HG02571 (cell line): ENCODE data around the gene DYRK4.
A peak's percentile ranks its signal among the peaks of the same experiment; 100 is the strongest.

Experiments
- ATAC-seq: cut with Tn5 transposase; IDR thresholded peaks from one replicate; pipeline ENCODE4 v1.9.1; 2021; ENCODE audit warnings: mild to moderate bottlenecking, moderate library complexity; ENCODE audit not compliant: unreplicated experiment

Gene DYRK4

DNA sequence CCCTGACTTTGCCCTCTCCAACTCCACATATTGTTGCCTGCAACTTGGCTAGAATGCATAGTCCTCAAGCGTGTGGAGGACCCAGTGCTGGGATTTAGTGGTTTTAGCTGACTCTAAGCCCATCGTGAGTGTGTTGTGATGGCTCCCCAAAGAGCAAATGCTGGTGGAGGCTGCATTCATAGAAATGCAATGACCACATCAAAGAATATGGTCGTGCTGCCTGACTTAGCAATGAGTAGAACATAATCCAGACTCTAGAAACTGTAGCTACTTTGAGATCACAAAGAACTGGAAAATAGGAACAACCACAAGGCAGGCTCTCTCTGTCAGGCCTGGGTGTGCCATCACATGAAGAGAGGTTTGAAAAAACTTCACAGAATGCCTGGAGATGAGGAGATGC, 1.3 kb downstream of the DYRK4 start:
- no peak for ATAC-seq

DNA sequence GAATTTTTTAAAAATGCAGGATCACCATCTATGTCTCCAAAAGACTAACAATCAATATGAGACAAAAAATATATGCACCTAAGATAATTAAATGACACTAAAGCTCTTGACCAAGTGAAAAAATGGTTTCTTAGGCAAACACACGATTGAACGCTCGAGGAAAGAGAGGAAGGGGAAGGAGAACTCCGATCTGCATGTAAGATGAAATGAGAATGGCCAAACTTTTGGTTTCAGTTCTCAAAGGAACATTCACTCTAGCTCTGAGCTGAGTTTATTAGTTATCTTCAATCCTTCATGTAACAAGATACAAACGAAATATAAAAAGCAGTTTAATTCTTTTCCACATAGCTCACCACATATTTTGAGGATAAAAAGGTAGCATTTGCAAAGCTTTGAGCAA, 2.8 kb downstream of the DYRK4 start:
- ATAC-seq, result no peak

DNA sequence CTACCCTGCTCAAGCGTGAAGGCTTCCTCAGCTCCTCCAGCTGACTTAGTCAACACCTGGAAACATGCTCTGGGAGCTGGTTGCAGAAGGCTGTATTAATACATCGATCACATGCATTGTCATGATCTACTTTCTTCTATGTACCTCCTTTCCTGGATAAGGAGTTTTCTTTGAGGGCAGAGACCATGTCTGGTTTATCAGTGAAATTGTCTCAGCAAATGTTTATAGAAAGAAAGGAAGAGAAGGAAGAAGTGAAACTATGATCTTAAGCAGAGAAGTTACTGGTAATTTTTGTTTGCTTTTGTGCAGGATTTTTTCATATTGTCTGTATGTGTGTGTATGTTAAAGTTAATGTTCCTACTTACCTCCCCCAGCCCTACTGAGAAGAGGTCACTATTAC, 4.5 kb downstream of the DYRK4 start:
- no peak for ATAC-seq

DNA sequence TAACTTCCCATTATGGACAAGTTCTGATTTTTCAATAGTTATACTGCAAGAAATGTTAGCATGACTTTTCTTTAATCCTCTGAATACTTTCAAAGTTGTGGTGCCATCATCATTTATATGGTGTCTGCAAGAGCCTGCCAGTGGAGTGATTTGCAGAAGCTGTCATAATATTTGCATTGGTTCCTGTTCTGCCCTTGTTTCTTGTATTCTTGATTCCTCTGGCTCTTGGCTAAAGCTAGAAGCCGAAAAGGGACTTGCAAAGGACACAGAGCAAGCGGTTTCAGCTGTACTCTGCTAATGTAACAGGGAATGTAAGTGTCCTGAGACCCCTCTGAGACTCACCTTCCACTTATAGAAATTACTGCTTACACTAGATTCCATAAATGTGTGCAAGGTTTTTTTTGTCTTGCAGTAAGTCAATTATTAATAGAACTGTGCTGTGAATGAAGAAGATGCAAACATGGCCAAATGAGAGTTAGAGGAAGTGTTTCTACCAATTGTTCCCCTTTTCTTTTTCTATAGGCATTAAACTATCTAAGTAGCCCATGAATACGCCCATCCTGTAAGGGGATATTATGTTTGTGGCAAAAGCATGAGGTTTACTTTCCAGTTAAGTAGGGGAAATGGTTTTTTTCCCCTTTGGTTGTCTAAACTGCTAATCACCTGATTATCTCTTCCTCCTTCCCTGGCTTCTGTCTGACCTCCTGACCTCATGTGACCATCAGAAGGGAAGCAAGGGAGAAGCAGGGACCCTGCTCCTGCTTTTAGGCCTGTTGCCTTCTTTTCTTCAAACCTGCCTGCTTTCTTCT, 5.3 kb downstream of the DYRK4 start:
- ATAC-seq, result no peak

DNA sequence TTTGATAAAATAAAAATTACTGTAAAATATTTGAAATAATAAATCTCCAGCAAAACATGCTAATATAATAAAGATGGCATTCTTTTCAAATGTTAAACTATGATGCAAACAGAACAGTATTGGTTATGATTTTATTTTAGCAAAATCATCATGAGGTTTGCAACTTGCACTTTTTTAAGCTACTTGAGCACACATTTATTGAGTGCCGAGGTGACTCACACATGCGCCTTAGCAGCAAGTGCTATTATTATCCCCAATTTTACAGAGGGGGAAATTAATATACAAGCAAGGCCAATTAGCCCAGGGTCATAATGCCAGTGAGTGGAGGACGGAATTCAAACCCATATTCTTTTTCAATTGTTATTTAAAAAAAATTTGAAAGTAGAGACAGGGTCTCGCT, 7.3 kb downstream of the DYRK4 start:
- ATAC-seq, result no peak

DNA sequence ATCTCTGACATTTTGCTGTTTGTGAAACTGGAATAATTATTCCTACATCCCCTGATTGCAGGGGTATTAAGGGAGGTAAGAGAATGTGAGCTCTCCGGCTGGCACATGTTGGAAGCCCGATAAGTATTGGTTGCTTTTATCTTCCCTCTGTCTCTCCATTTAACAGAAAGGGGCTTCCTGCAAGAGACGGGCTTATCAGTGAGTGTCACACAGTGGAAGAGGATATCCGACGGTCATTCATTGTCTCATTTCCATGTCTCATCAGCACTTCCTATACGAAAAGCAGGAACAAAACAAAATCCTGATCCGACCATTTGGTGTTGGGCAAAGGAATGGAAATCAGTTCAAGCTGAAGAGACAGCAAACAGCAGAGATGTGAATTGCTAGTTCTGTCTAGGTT, 10.7 kb downstream of the DYRK4 start:
- no peak for ATAC-seq

DNA sequence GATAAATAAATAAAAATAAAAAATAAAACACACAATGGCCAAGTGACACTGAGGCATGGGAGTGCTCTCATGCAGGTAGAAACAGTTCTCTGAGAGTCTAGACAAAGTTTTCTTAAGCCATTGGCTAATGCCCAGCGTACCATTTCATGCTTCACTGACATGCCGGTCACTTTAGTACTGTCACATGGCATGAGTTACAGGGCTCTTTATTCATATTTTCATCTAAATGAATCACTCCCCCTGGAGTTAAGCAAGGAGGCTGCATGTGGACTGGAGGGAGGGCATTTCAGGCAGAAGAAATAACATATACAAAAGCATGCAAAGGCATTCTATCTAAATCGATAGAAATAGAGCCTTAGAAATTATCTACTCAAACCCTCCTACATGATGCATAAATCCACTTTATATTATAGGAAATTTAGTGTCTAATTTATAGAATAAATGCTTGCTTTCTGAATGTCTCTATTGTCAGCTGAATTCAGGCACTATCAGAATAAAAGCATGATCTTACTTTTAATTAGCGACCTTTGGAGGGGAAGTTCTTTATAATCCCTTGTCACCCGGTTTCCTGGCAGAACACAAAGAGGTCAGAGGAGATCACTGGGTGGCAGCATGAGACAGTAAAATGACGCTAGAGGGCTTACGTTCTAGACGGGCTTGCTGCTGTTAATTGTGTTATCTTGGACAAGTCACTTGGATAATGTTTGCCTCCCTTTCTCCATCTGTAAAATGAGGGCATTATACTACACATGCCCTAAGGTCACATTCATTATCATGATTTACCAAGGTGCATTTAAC, 17.5 kb downstream of the DYRK4 start:
- no peak for ATAC-seq

DNA sequence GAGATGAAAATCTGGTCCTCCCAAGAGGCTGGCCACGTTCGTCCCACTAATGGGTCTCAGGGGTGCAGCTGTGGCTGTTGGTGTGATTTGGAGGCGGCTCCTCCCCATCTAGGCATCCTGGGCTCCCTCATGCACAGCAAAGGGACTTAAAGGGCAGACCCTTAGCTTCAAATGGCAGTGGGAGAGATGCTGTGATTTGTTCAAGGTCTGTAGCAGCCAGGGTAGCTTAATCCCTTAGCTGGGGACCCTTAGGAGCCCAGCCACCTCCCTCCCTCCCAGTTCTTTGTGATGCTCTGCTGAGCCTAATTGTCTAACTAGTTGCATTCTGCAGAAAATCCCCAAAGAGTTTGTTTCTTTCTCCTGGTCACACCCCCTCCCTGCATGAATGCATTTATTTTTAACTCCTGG, 18.3 kb downstream of the DYRK4 start:
- no peak for ATAC-seq

DNA sequence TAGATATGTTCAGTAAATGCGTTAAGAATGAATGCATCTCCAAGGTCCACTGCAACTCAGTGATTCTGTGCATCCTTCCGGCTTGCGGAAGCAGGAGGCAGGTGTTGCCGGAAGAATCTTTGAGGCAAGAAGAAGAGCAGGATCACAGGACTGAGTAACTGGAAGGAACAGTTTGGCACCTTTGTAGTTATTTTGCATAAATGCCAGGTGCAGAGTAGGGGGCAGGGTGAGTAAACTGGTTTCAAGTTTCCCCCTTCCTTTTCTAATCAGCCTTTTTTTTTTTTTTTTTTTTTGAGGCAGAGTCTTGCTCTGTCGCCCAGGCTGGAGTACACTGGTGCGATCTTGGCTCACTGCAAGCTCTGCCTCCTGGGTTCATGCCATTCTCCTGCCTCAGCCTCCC, 22.3 kb downstream of the DYRK4 start:
- no peak for ATAC-seq

DNA sequence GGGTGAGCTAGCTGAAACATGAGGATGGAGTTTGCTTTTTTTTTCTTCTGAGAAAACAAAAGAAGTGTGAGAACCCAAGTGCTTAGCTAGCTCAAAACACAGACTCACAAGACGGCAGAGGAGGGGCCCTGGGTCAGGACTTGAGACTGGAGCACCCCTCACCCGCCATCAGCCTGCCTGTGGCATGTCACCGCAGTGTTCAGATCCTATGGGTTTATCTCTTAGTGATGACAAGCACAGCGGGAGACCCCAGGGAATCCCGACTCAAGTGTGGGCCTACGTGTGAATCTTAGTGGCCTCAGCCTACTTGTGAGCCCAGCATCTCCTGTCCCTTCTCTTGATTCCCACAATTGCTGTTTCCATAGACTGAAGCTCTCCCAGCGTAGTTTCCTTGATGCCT, 22.9 kb downstream of the DYRK4 start:
- no peak for ATAC-seq

DNA sequence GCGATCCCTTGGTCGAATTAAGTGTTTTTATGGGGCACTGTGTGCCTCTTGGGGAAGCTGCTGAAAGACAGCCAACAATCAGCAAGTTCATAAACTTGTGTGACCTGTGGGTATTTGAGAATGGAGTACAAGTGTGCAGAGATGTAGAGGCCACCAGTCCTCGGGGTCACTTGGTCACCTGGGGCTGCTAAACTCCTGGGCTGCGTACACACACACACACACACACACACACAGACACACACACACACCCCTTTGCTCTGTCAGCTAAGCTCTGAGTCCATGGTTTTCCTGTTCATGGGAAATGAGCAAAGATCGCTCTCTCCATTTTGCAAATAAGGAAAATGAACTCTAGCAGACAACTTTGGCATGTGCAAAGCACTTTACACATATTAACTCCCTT, 24.5 kb downstream of the DYRK4 start:
- ATAC-seq, result no peak

DNA sequence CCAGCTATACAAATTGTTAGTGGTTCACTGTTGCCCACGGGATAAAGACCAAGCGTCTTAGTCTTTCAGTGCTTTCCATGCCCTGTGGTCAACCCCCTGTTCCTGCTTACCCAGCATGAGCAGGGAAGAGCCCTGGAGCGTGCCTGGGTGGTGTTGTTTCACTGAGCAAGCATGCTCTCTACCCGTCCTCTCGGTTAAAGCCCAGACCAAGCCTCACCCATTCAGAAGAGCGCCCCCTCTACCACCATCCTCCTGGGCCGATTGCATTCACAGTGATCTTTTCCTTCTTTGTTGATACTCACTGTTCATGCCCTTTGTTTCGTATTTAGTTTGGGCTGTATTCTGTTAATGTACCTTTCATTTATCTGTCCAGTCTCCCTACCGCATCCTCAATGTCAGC, 25.1 kb downstream of the DYRK4 start:
- ATAC-seq, result no peak

DNA sequence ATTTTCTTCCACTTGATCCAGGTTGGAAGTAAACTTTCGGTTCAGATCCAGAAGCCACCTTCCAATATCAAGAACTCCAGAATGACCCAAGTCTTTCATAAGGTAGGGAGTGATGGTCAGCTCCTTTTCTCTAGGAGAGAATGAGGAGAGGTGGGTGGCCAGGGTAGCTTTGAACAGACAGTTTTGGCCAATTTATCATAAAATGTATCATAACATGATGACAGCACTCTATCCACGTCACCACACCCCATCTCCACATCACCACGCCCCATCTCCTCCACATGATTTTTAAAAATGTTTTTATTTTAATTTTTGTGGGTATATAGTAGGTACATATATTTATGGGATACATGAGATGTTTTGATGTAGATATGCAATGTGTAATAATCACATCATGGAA, 26.9 kb downstream of the DYRK4 start:
- no peak for ATAC-seq

DNA sequence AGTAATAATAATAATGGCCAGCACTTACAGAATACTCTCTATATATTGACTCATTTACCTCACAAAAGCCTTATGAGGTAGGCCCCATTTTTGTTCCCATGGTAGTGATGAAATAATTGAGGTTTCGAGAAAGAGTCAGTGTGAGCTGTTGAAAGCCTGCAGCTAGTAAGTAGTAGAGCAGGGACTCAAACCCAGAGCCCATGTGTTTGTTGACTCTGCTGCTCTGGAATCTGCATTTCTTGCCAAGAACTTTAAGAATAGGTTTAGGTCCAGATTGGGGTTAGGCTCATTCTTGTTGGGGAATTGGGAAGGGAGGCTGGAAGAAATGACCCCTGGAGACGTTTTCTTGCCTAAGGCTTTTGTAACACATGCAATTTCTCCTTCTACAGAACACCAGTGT, 27.9 kb downstream of the DYRK4 start:
- no peak for ATAC-seq

DNA sequence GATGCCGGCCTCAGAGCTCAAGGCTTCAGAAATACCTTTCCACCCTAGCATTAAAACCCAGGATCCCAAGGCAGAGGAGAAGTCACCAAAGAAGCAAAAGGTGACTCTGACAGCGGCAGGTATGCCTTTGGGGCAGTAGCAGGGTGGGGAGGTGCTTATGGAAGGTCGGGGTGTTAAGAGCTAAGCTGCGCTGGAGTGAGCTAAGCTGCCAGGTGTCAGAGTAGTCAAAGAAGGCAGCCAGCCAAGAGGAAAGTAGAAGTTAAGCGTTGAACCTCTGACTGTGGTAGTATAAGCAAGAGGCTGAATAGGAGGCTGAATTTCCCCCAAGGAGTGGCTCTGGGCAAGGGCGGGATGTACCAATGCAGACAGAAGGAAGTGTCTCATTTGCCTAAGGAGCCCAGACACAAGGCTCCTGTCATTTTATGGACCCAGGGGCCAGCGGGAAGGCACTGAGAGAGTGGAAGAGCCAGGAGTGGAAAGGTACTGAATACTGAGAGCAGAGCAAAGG, 29.2 kb downstream of the DYRK4 start:
- no peak for ATAC-seq

DNA sequence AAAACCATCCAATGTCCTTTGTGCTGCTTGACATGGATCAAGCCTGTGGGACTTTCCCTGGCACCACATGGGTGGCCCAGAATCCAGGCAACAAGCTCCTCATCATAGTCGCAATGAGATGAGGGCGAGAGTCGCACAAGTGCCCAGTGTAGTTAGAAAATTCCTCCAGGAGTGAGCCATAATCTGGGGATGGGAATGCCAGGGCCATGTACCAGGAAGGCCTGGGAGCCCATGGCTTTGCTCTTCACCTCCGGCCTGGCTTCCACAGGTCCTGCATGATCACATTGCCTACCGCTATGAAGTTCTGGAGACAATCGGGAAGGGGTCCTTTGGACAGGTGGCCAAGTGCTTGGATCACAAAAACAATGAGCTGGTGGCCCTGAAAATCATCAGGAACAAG, 33.9 kb downstream of the DYRK4 start:
- ATAC-seq, result no peak

DNA sequence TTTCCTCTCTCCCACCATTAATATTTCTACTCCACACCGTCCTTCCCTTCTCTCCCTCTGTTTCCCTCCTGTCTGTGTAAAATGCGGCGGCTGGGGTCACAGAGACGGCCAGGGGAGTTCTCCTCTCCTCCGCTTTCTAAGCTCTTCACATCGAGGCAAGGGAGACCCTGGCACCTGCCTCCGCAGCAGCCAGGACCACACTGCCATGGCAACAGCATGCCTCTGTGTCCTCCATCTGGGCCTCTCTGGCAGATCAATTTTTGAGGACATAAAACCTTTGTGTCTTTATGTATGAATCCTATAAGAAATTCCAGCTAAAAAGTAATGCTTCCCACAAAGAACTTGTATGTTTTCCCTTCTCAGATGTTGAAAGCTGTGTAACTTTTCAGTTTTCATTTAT, 41.4 kb downstream of the DYRK4 start:
- ATAC-seq, result no peak

DNA sequence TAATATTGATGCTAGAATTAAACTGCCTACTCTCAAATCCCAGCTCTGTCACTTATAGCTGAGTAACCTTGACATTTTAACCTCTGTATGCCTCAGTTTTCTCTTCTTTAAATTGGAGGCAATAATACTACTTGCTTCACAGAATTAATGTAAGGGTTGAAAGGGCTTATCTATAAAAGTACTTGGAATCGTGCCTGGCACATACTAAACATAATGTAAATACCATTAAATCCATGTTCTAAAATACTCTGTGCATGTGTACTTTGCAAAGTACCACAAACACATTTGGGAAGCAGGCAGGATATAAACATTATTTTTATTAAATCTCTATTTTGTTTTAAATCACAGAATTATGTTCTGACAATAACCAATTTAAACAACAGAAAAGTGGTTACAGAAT, 41.9 kb downstream of the DYRK4 start:
- no peak for ATAC-seq

DNA sequence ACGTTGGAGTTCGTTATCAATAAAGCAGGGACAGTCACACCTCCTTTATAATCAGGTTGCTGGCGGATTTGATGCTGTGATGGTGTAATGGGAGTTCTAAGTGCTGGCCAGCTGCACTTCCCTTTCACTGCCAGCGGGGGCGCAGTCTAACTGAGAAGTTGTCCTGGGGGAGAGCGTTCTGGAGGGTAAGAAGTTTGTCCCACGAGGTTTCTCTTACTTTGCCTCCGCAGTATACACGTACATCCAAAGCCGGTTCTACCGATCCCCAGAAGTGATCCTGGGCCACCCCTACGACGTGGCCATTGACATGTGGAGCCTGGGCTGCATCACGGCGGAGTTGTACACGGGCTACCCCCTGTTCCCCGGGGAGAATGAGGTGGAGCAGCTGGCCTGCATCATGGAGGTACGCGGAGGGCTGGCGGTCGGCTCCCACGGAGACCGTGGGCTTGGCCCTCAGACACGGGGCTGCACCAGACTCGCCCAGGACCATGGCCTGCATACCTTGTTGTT, 42.7 kb downstream of the DYRK4 start:
- peak; percentile 88 for ATAC-seq

DNA sequence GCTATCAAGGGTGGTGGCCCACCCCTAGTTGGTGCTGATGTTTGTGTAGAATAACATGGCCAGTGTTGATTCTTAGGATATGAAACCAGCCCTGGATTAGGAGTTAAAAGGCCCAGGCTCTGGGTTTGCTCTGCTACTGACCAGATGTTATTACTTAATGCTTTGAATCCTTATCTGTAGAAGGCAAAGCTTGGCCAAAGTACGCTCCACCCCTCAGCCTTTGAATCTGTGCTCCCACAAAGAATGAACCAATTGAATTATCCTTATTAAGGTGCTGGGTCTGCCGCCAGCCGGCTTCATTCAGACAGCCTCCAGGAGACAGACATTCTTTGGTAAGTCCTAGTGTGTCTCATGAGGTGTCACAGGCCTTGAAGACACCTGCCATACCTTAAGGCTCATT, 45.0 kb downstream of the DYRK4 start:
- no peak for ATAC-seq

DNA sequence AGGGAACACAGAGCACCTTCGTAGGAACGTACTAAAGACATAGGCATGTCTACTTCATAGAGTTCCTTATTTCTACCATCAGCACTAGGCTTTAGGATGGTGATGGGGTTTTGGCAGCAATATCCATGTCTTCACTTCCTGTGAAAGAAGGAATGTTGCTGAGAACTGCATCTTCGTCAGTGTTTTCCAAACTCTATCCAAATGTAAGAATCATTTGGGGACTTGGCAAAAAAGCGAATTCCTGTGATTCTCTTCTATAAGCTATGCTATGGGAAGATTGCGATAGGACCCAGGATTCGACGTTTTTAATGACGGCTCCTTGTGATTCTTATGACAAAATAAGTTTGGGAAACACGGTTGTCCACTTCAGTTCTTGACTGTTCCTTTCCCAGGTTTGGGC, 47.1 kb downstream of the DYRK4 start:
- ATAC-seq, result no peak

DNA sequence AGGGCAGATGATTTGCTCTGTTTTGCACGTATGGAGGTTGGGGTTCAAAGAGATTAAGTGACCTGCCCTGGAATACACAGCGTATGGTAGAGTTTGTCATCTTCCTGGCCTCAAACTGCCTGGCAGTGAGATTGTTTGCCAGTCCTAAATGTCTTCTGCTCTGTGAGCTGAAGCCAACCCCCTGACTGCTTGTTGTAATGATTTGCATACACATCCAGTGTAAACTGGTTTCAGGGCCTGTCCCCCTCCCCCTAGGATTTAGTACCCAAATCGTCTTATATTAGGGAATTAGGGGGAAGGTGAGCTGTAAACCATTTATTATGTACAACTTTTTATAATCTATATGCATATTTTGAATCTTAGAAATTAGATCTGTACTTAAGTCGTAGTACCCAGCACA, 48.5 kb downstream of the DYRK4 start:
- ATAC-seq, result no peak
